Epithelial cell of proximal tubule (primary cell): ENCODE results near the gene FAM234B. TPM values are rescaled to one million over a fixed set of nuclear protein-coding genes. Genes with fewer than 3 reads are reported as not detected.

Source experiments
- DNase-seq: peaks from one replicate; pipeline ENCODE4 v3.0.0-alpha.2; 2011; ENCODE audit warnings: low read depth
- H3K4me3 ChIP-seq: 2 replicates; pipeline ENCODE4 v1.5.1; 2011; ENCODE audit warnings: low read depth, mild to moderate bottlenecking, low read length
- CTCF ChIP-seq: conservative IDR thresholded peaks from 2 replicates; pipeline ENCODE4 v1.5.1; 2012; ENCODE audit warnings: low read depth, mild to moderate bottlenecking, low read length
- total RNA-seq: library from RNA; depleted of rRNA; stranded (reverse); fragments of >200 nt; gene quantifications from 2 replicates; pipeline ENCODE4 v1.2.3, GENCODE V29; 2015

FAM234B gene
- total RNA-seq, 1 donor from 2014 or later: 3.8 TPM

GRCh38 chr12:13004361-13004760 lies 39.8 kb upstream of the FAM234B start:
- TF ChIP-seq CTCF: no peak
- DNase-seq: no peak
- H3K4me3 ChIP-seq: no peak overlapping the region

- TF ChIP-seq CTCF: no peak
- DNase-seq: no peak
- no peak overlapping the region for H3K4me3 ChIP-seq
These were observed 39.2 kb upstream of the FAM234B start for GRCh38 chr12:13004986-13005385.

- no peak for DNase-seq
- no peak overlapping the region for H3K4me3 ChIP-seq
- TF ChIP-seq CTCF: no peak
These were observed 38.5 kb upstream of the FAM234B start for GRCh38 chr12:13005649-13006048.

GRCh38 chr12:13007496-13008233 lies 36.5 kb upstream of the FAM234B start:
- no peak for DNase-seq
- TF ChIP-seq CTCF: no peak

GRCh38 chr12:13008741-13009380 lies 35.3 kb upstream of the FAM234B start:
- H3K4me3 ChIP-seq: no peak overlapping the region
- TF ChIP-seq CTCF: no peak
- no peak for DNase-seq

More at GRCh38 chr12:13007496-13008233, 36.5 kb upstream of the FAM234B start:
- no peak overlapping the region for H3K4me3 ChIP-seq

GRCh38 chr12:13011098-13011497 lies 33.1 kb upstream of the FAM234B start:
- H3K4me3 ChIP-seq: no peak overlapping the region
- TF ChIP-seq CTCF: no peak
- no peak for DNase-seq
